Osteocyte (in vitro differentiated cells): ENCODE data around the gene USP7. TPM values are rescaled to one million over a fixed set of nuclear protein-coding genes. Genes with fewer than 3 reads are reported as not detected.
"Not testable (repeated sequence)": the region's sequence is repeated elsewhere in the genome, so short reads cannot be mapped to it uniquely, and the experiment has no call there.

Experiments
- DNase-seq: peaks from one replicate; pipeline ENCODE4 v3.0.0; 2021; ENCODE audit warnings: mixed read lengths; ENCODE audit not compliant: unreplicated experiment; ENCODE audit errors: extremely low spot score
- H3K27ac Mint-ChIP-seq: one replicate; pipeline ENCODE4 v1.8.0; 2021; ENCODE audit warnings: mild to moderate bottlenecking, mixed read lengths; ENCODE audit not compliant: unreplicated experiment
- H3K27me3 Mint-ChIP-seq: one replicate; pipeline ENCODE4 v1.8.0; 2021; ENCODE audit warnings: mixed read lengths; ENCODE audit not compliant: unreplicated experiment
- H3K36me3 Mint-ChIP-seq: one replicate; pipeline ENCODE4 v1.8.0; 2021; ENCODE audit warnings: mixed read lengths; ENCODE audit not compliant: unreplicated experiment
- H3K4me1 Mint-ChIP-seq: one replicate; pipeline ENCODE4 v1.8.0; 2021; ENCODE audit warnings: mixed read lengths; ENCODE audit not compliant: unreplicated experiment
- H3K4me3 Mint-ChIP-seq: one replicate; pipeline ENCODE4 v1.8.0; 2021; ENCODE audit warnings: mild to moderate bottlenecking, moderate library complexity, mixed read lengths; ENCODE audit not compliant: unreplicated experiment
- H3K9me3 Mint-ChIP-seq: one replicate; pipeline ENCODE4 v1.8.0; 2021; ENCODE audit warnings: mixed read lengths; ENCODE audit not compliant: unreplicated experiment
- CTCF ChIP-seq: fragments of 200-600 bp; sonication (generic); IDR thresholded peaks from 2 replicates; pipeline ENCODE4 v1.5.0; 2021; ENCODE audit warnings: antibody characterized with exemption, mild to moderate bottlenecking, moderate library complexity
- total RNA-seq: library from RNA; stranded (reverse); gene quantifications from 2 replicates; pipeline ENCODE4 v1.2.1, GENCODE V29; 2021

The USP7 gene
- total RNA-seq, 1 donor from 2014 or later: 88.2 TPM

GRCh38 chr16:8848231-8848938 is 115.3 kb downstream of the USP7 start:
- Mint-ChIP-seq H3K4me3 (no peak overlapping the region), H3K27ac (no peak overlapping the region), H3K36me3 (peaks cover 14% of the 10 kb centered on the region), H3K27me3 (no peaks in the 10 kb centered on the region), H3K9me3 (no peaks in the 10 kb centered on the region), H3K4me1 (peaks cover 14% of the 10 kb centered on the region)
- TF ChIP-seq CTCF: no peak
- no peak for DNase-seq

DNA sequence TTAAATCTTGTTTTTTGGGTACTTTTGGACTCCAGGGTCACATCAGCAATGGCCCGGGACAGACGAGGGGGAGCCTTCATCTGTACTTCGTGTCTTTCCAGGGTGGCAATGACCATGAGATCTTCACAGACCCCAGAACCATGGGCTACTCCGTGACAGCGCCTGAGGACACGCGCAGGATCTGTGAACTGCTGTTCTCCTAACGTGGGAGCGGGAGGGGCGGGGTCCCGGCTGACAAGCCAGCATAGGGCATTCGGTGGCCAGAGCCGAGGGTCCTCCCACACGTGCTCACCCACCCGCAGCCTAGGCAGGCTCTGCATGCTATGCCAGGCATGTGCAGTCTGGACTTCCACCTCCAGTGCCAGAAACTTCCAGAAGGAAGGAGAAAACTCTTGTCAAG is 116.1 kb downstream of the USP7 start:
- no peak overlapping the region for H3K4me3 Mint-ChIP-seq
- H3K9me3 Mint-ChIP-seq: no peaks in the 10 kb centered on the region
- H3K27ac Mint-ChIP-seq: no peak overlapping the region
- H3K36me3 Mint-ChIP-seq: peaks cover 12% of the 10 kb centered on the region
- peak; percentile 81 for DNase-seq
- no peak for TF ChIP-seq CTCF
- H3K4me1 Mint-ChIP-seq: peaks cover 14% of the 10 kb centered on the region
- H3K27me3 Mint-ChIP-seq: no peaks in the 10 kb centered on the region

DNA sequence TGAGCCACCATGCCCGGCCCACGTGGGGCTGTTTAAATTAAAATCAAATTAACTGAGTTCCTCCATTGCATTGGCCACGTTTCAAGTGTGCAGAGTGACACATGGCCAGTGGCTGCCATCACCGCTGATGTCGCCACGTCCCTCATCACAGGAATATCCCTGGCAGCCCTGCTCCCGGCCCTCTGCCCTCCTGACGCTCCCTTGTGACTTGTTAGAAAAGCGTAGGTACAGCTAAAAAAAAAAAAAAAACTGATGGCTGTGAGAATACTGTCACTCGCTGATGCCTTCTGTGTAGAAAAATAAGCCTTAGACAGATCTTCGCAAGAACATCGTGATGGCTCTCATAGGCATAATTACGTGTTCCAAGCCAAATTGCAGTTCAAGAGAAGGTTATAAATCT is 116.6 kb downstream of the USP7 start:
- no peaks in the 10 kb centered on the region for H3K27me3 Mint-ChIP-seq
- H3K4me1 Mint-ChIP-seq: peaks cover 14% of the 10 kb centered on the region
- no peak overlapping the region for H3K27ac Mint-ChIP-seq
- H3K9me3 Mint-ChIP-seq: no peaks in the 10 kb centered on the region
- TF ChIP-seq CTCF: no peak
- peaks cover 12% of the 10 kb centered on the region for H3K36me3 Mint-ChIP-seq
- no peak for DNase-seq
- H3K4me3 Mint-ChIP-seq: no peak overlapping the region

DNA sequence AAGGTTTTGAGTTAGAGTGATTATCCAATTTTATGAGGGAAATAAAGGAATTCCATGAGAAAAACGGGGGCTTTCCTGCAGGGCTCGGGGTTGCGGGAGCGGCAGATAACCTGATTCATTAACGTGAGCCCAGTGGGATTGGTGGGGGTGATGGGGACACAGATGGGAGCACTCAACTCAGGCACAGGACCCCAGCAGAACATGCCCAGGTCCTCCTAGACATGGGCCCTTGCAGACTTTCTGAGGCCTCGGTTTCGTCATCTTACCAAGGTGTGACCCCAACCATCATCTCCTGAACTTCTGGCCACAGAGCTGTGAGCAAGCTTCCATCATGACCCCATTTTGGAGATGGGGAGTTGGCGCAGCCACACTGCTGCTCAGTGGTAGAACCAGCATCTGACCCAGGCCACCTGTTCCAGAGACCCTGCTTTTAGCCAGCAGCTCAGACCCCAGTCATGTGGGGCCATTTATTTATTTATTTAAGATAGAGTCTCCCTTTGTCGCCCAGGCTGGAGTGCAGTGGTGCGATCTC is 117.2 kb downstream of the USP7 start:
- TF ChIP-seq CTCF: no peak
- no peak overlapping the region for H3K27ac Mint-ChIP-seq
- H3K9me3 Mint-ChIP-seq: no peaks in the 10 kb centered on the region
- H3K4me1 Mint-ChIP-seq: peaks cover 13% of the 10 kb centered on the region
- no peaks in the 10 kb centered on the region for H3K27me3 Mint-ChIP-seq
- no peak for DNase-seq
- H3K36me3 Mint-ChIP-seq: peaks cover 8% of the 10 kb centered on the region
- H3K4me3 Mint-ChIP-seq: no peak overlapping the region

GRCh38 chr16:8845699-8846298 is 117.9 kb downstream of the USP7 start:
- Mint-ChIP-seq H3K4me1 (peaks cover 11% of the 10 kb centered on the region), H3K27me3 (no peaks in the 10 kb centered on the region), H3K9me3 (no peaks in the 10 kb centered on the region), H3K4me3 (no peak overlapping the region), H3K27ac (no peak overlapping the region), H3K36me3 (peaks cover 6% of the 10 kb centered on the region)
- no peak for DNase-seq
- no peak for TF ChIP-seq CTCF

GRCh38 chr16:8843296-8843695 is 120.4 kb downstream of the USP7 start:
- not testable (repeated sequence) for H3K4me3 Mint-ChIP-seq, H3K27me3 Mint-ChIP-seq, H3K36me3 Mint-ChIP-seq, DNase-seq, H3K4me1 Mint-ChIP-seq, H3K9me3 Mint-ChIP-seq, H3K27ac Mint-ChIP-seq
